ENCODE measurements around the gene ACOT7. TPM values are rescaled to one million over a fixed set of nuclear protein-coding genes. Genes with fewer than 3 reads are reported as not detected.

Gene ACOT7
- total and polyA plus RNA-seq, 2 donors from 2014 or later = 23.0 to 135 TPM

DNA sequence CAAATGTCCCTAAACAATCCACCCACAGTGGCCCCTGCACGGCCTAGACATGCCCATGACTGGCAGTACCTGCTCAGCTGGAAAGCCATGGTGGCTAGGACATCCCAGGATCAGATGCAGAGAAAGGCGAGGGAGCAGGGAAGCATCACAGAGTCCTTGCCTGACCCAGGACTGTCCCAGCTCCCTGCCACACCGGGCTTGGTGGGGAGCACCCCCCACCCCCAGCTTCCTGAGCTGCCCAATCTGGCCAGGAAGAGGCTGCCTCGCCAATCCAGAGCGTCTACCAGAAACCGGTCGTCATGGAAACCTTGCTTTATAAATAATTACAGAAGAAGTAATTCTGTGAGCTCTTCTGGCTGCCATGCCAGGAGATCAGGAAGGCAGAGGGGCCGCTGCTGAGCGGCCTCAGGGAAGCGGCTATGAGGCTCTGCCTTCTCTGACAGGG lies 34.8 kb downstream of the ACOT7 start:
- intact Hi-C loops (cut with DNase I) = no loop called here
- H3K9ac ChIP-seq (ENCODE audit: low read length in 3 of 3) = peak overlapping the region in 1 of 3 donors; percentile 78
- TF ChIP-seq, protein P1, sequence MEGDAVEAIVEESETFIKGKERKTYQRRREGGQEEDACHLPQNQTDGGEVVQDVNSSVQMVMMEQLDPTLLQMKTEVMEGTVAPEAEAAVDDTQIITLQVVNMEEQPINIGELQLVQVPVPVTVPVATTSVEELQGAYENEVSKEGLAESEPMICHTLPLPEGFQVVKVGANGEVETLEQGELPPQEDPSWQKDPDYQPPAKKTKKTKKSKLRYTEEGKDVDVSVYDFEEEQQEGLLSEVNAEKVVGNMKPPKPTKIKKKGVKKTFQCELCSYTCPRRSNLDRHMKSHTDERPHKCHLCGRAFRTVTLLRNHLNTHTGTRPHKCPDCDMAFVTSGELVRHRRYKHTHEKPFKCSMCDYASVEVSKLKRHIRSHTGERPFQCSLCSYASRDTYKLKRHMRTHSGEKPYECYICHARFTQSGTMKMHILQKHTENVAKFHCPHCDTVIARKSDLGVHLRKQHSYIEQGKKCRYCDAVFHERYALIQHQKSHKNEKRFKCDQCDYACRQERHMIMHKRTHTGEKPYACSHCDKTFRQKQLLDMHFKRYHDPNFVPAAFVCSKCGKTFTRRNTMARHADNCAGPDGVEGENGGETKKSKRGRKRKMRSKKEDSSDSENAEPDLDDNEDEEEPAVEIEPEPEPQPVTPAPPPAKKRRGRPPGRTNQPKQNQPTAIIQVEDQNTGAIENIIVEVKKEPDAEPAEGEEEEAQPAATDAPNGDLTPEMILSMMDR (IDR thresholded peaks at IDR 0.05; ENCODE audit: borderline replicate concordance, extremely low read depth, insufficient read depth) = no peak
- peak; percentile 62 to 87 (median 84) for DNase-seq
- H3K27me3 ChIP-seq (ENCODE audit: control insufficient read depth, insufficient read depth, low read length) = no peaks in the 10 kb centered on the region
- H3K36me3 ChIP-seq (ENCODE audit: control insufficient read depth in 2 of 3, insufficient read depth in 3 of 3, low read length in 3 of 3) = no peaks in the 10 kb centered on the region
- H3K4me3 ChIP-seq (ENCODE audit: low read length in 3 of 3) = peak overlapping the region in 1 of 3 donors; percentile 42
- H3K9me3 ChIP-seq (ENCODE audit: control insufficient read depth in 2 of 3, insufficient read depth in 1 of 3, low read length in 3 of 3) = no peaks in the 10 kb centered on the region
- FAIRE-seq = no peak
- H3K27ac ChIP-seq (ENCODE audit: low read depth in 2 of 2, low read length in 2 of 2) = peak overlapping the region; percentile 85 to 88
- peaks cover 3 to 44% (median 40%) of the 10 kb centered on the region in 3 donors for H3K4me1 ChIP-seq (ENCODE audit: control insufficient read depth in 2 of 3, insufficient read depth in 2 of 3, low read depth in 1 of 3, low read length in 3 of 3)

DNA sequence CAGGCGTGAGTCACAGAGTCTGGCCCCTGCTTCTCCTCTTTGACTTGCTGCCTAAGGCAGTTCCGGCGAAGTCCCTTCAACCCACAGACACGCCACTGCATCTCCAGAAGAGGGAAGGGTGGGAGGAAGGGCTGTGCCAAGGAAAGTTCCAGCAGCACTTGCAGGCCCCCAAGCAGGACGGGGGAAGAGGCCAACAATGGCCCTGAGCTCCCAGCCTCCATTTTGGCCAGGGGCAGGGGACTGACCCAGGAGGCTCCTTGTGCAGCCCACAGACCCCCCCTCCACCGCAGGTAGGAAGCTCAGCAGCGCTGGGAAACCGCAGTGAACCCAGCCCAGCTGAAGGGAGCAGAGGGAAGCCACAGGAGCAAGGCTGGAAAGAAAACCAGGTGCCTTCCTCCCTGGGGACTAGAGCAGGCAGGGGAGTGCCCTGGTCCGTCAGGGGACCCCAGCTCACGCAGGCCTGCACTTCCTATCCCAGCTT lies 35.4 kb downstream of the ACOT7 start:
- Histone ChIP-seq H3K4me1 (ENCODE audit: control insufficient read depth in 2 of 3, insufficient read depth in 2 of 3, low read depth in 1 of 3, low read length in 3 of 3) (peaks cover 3 to 46% (median 45%) of the 10 kb centered on the region in 3 donors), H3K4me3 (ENCODE audit: low read length in 3 of 3) (no peak overlapping the region), H3K36me3 (ENCODE audit: control insufficient read depth in 2 of 3, insufficient read depth in 3 of 3, low read length in 3 of 3) (no peaks in the 10 kb centered on the region), H3K9me3 (ENCODE audit: control insufficient read depth in 2 of 3, insufficient read depth in 1 of 3, low read length in 3 of 3) (no peaks in the 10 kb centered on the region), H3K27me3 (ENCODE audit: control insufficient read depth, insufficient read depth, low read length) (no peaks in the 10 kb centered on the region), H3K27ac (ENCODE audit: low read depth in 2 of 2, low read length in 2 of 2) (peak overlapping the region; percentile 85 to 88), H3K9ac (ENCODE audit: low read length in 3 of 3) (peak overlapping the region in 1 of 3 donors; percentile 78)
- FAIRE-seq = no peak
- TF ChIP-seq, protein P1 (IDR thresholded peaks at IDR 0.05; ENCODE audit: borderline replicate concordance, extremely low read depth, insufficient read depth) = no peak
- no peak for DNase-seq
- intact Hi-C loops (cut with DNase I) = no loop called here

DNA sequence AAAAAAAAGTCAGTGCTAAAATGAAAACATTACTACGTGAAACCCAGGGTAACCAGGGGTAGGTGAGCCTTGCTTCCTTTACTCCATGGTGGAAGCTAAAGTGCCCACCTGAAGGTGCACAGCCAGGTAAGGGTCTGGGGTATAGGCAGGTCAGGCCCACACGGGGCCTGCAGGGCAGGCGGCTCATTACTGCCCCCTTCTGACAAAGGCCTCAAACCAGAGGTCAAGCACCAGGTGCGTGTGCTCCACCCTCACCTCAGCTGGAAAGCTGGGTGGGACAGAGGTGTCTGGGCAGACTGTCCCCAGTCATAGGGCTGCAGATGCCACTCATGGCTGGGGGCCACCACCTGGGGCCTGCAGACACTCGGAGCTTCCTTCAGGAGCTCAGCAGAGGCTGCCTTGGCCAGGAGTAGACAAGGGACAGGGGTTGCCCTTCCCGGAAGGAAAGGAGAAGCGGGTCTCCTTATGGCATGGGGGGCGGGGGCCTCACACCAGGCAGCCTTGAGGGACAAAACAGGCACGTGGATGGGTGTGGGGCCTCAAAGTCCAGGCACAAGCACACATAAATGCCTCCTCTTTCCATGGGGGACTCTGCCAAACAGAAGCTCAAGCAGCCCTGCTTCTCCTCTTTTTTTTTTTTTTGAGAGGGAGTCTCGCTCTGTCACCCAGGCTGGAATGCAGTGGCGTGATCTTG lies 36.2 kb downstream of the ACOT7 start:
- no peaks in the 10 kb centered on the region for H3K36me3 ChIP-seq (ENCODE audit: control insufficient read depth in 2 of 3, insufficient read depth in 3 of 3, low read length in 3 of 3)
- DNase-seq (peak in 1 of 5 donors; percentile 44), FAIRE-seq (no peak)
- H3K9me3 ChIP-seq (ENCODE audit: control insufficient read depth in 2 of 3, insufficient read depth in 1 of 3, low read length in 3 of 3) = no peaks in the 10 kb centered on the region
- H3K27ac ChIP-seq (ENCODE audit: low read depth in 2 of 2, low read length in 2 of 2) = peak overlapping the region in 1 of 2 donors; percentile 32
- H3K27me3 ChIP-seq (ENCODE audit: control insufficient read depth, insufficient read depth, low read length) = no peaks in the 10 kb centered on the region
- TF ChIP-seq, protein P1 (IDR thresholded peaks at IDR 0.05; ENCODE audit: borderline replicate concordance, extremely low read depth, insufficient read depth) = no peak
- no peak overlapping the region for H3K4me3 ChIP-seq (ENCODE audit: low read length in 3 of 3)
- peaks cover 3 to 46% (median 45%) of the 10 kb centered on the region in 3 donors for H3K4me1 ChIP-seq (ENCODE audit: control insufficient read depth in 2 of 3, insufficient read depth in 2 of 3, low read depth in 1 of 3, low read length in 3 of 3)
- H3K9ac ChIP-seq (ENCODE audit: low read length in 3 of 3) = no peak overlapping the region
- intact Hi-C loops (cut with DNase I) = no loop called here

Measured in kidney (tissue), 14 donors.